Fibroblast of skin of right biceps (primary cell): ENCODE measurements around the gene PCNX4.
A peak's percentile ranks its signal among the peaks of the same experiment; 100 is the strongest.

Source experiments
- DNase-seq: peaks from one replicate; pipeline ENCODE4 v3.0.0-alpha.2; 2013

PCNX4 gene

DNA sequence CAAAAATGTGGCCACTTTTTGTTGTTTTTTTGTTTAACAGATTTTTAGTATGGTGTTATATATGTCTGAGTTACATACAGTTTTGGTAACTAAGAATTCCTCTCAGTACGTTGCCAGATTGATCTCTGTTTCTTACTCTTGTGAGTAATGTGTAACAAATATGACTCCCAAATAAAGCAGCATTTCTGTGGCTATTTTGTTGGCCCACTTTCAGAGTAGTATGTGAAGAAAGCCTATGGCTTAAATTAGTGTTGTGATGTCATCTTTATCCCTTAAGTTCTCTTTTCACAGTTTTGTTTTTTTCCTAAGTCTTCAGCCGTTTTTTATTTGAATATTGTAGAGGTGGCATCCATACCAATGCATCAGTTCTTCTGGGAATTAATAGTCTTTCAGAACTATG lies 10.7 kb downstream of the PCNX4 start:
- peak; percentile 94 for DNase-seq

DNA sequence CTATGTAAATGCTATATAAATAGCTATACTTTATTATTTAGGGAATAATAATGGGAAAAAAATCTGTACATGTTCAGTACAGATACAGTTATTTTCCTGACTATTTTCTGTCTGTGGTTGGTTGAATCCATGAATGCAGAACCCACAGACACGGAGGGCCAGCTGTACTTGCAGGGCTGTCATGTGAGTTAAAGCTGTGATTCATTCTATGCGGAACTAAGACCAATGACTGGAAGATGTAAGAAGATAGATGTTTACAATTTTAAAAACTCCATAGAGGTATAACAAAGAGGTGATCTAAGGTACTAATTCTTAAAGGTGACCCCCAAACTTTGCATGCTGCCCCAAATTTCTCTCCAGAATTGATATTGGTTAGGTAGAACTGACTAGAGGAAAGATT lies 14.6 kb downstream of the PCNX4 start:
- peak; percentile 57 for DNase-seq

DNA sequence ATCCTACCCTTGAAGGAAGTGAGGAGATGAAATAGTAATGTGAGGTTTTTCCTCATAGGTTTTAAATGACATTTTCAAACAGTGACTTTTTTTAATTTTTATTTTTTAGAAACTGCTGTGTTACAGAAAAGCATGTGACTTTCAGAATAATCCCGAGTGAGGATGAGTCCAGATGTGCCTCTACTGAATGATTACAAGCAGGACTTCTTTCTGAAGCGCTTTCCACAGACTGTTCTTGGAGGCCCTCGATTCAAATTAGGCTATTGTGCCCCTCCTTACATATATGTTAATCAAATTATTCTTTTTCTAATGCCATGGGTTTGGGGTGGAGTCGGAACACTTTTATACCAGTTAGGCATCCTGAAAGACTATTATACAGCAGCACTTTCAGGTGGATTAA lies 15.8 kb downstream of the PCNX4 start:
- no peak for DNase-seq

DNA sequence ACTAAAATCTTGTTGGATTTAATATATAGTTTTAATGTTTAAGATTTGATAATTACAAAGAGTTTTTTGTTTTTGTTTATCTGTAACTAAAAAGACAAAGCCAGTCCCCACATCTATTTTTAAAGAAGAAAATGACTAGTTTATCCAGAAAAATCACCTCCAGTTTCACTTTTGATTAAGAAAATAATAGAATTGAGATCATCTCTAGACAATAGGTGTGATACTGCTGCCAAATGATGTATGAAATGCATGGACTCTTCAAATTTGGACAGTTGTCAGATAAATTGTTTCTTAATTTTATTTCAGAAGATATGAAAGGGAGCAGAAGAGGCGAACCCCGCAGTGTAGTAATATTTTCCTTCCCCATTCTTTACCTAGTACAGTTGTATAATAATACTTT lies 20.0 kb downstream of the PCNX4 start:
- no peak for DNase-seq

DNA sequence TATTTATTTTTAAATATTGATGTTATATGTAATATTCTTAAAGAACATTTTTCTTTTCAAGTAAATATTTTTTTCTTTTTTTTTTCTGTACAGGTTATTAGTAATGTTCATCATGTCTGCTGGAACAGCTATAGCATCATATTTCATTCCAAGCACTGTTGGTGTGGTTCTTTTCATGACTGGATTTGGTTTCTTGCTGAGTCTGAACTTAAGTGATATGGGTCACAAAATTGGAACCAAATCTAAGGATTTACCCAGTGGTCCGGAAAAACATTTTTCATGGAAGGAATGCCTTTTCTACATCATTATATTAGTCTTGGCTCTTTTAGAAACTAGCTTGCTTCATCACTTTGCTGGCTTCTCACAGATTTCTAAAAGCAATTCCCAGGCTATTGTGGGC lies 23.2 kb downstream of the PCNX4 start:
- no peak for DNase-seq

DNA sequence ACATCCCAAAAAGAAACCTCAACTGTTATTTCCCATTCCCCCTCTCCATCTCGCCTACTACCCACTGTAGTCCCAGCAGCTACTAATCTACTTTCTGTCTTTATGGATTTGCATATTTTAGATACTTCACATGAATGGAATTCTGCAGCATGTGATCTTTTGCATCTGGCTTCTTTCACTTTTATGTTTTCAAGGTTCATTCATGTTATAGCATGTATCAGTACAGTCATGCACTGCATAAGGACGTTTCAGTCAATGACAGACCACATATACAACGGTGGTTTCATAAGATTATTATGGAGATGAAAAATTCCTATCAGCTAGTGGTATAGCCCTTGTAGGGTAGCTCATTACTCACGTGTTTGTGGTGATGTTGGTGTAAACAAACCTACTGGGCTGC lies 24.5 kb downstream of the PCNX4 start:
- peak; percentile 27 for DNase-seq

DNA sequence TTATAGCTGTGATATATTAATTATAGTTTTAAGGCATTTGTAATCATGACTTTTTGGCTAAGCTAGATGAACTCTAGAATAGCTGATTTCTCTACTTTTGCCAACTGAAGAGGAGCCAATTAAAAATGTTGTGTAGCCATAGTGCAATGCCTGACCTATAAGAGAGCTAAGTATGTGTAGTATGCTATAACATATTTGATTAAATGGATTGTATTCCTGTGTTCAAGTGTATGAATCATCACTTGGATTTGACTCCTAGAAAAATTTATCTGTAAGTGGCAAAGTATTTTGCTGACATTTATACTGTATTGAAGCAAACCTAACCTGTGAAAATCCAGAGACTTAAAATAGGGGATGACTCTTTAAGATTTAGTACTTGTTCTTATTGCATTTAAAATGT lies 34.2 kb downstream of the PCNX4 start:
- peak; percentile 9 for DNase-seq

DNA sequence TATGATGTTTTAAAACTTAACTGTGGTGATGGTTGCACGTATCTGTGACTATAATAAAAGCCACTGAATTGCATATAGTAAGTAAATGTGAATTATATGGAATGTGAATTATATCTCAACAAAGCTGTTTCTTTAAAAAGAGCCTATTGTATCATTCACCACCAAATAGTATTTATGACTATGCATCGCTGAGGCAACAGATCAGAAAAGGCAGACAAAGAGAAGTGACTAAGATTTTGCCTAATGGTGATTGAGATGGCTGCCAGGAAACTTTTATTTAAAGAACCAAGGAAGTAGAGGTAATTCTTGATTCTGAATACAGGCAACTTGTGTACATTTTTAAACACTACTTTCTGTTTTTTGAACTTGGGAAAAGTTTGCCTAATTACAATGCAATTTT lies 41.8 kb downstream of the PCNX4 start:
- peak; percentile 22 for DNase-seq

DNA sequence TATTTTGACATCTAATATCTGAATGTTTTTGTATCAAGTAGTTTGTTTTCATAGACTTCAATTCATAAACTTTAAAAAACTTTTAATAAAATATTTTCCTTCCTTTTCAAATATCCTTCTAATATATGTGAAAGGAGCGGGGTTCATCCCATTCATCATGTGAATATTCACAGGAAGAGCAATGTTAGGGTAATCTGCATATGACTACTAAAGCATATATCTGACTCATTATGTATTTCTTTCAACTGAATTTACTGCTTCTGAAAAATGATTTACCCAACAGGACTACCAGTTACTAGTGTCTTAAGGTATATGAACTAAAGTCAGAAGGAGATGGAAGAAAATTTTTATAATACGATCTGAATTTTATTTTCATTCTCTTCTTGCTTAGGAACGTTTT lies 43.0 kb downstream of the PCNX4 start:
- DNase-seq, result no peak

DNA sequence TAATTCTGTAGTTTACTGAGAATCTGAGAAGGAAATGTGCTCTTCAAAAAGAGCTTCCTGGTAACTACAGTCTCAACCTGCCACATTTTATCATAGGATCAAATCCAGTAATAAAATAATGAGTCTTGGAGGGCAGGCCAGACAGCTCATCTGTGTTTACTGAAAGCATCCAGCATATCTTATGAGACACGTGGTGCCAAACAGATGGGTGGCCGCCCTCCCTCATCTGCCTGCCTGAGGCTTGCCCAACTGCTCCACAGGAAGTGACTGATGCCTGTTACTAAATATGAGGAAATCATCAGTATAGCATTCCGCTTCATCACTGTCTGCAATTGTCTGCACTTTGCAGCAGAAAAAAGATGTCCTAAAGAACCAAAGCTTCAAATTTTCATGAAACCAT lies 60.0 kb downstream of the PCNX4 start:
- peak; percentile 88 for DNase-seq

DNA sequence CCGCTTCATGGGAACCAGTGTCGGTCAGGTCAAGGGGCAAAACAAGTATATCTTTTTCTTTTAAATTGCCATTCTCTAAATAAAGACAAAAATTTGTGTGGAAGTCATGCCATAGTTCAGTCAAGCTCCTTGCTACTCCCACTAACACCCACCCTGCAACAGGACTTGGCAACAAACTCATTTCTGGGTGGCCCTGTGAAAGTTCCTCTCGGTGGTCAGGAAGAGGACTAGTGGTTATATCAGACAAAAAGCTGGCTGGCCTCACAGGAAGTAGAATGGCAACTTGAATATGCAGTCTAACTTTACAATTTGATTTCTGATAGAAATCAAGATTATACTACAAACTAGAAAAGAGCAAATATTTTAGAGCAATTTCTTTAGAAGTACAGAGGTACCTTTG lies 62.3 kb downstream of the PCNX4 start:
- DNase-seq, result no peak

DNA sequence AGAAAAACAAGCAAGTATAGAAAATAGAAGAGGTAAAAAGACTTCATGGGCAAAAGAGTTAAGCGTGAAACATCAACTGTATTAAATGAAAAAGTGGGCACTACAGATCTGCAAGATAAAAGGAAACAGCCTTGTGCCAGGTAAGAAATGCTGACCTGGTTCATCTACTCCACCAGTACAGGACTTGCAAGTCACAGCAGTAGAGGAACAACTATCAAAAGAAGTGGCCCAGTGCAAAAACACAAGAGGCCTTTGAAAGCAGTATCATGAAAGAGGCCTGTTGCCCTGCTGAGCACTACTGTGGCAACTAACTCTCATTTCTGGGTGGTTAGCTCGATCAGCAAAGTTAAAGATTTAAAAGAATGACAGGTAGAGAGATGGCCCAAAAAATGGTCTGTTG lies 62.9 kb downstream of the PCNX4 start:
- DNase-seq, result no peak

DNA sequence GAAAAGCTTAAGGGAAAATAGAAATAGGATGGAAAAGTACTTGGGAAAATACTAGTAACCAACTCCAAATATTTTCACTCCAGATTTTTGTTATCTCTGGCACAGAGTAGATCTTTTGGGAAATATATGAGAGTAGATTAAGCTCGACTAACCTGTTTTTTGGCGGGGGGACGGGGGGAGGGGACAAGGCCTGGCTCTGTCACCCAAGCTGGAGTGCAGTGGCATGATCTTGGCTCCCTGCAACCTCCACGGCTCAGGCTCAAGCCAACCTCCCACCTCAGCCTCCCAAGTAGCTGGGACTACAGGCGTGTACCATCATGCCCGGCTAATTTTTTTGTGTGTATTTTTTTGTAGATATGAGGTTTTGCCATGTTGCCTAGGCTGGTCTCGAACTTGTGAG lies 68.7 kb downstream of the PCNX4 start:
- no peak for DNase-seq

DNA sequence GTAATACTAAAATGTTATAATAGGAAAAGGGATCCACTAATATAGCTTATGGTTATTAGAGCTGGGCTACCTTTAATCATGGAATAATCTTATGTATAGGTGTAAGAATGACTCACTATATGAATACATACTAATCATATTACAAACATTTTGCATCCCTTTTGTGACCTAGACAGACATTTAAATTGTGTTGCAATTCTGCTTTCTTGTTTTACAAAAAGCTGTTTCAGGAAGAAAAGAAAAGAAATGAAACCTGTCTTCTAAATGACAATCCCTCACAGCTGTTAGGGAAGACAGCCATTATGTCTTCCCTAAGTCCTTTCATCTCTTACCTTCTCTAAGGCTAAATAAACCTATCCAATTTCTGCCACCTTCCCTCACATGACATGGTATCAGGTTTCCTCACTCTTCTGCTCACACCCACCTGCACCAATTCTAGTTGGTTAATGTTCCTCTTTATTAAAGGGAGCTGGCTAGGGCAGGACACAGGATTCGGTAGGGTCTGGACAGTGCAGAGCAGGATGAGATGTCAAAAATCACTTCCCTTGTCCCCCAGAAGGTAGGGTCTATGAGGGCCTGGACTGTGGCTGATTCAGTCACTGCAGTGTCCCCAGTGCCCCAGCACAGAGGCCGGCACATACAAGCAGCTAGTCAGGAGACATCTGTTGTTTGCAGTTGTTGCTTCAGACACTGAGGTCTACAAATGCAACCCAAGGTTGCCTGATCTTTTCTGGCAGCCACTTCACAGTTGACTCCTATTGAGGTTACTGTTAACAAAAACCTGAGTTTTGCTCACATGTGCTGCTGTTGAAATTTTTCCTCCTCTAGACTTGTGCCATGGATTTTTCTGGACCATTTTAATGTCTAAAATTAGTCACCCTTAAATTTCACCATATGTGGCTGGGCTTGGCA lies 69.7 kb downstream of the PCNX4 start:
- no peak for DNase-seq

DNA sequence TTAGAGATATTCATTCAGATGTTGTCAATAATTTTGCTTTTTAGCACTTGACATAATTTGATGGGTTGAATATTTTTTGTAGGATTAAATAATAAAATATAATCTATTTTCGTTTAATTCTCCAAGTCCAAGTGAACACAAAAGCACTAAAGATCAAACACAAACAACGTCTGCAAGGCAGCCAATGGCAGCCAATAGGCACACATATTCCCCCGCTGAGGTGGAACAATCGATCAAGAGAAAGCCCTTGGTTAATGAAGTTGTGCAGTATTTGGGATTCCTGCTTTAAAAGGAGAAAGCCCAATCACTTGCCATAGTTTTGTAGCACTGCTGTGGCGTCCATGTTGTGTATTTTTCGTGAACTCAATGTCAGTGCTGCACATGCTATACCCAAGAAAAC lies 72.0 kb downstream of the PCNX4 start:
- no peak for DNase-seq

DNA sequence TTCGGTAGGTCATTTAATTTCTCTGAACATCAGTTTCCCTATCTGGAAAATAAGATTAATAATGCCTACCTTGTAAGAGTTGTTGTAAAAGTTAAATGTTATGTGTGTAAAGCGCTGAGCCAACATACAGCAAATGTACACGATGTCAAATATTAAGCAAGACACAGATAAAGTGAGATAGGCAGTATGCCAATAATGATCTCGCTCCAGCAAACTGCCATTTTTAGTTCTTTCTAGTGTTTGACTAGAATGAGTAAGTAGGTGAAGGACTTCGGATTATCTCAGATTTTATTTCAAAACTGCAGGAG lies 72.6 kb downstream of the PCNX4 start:
- no peak for DNase-seq

DNA sequence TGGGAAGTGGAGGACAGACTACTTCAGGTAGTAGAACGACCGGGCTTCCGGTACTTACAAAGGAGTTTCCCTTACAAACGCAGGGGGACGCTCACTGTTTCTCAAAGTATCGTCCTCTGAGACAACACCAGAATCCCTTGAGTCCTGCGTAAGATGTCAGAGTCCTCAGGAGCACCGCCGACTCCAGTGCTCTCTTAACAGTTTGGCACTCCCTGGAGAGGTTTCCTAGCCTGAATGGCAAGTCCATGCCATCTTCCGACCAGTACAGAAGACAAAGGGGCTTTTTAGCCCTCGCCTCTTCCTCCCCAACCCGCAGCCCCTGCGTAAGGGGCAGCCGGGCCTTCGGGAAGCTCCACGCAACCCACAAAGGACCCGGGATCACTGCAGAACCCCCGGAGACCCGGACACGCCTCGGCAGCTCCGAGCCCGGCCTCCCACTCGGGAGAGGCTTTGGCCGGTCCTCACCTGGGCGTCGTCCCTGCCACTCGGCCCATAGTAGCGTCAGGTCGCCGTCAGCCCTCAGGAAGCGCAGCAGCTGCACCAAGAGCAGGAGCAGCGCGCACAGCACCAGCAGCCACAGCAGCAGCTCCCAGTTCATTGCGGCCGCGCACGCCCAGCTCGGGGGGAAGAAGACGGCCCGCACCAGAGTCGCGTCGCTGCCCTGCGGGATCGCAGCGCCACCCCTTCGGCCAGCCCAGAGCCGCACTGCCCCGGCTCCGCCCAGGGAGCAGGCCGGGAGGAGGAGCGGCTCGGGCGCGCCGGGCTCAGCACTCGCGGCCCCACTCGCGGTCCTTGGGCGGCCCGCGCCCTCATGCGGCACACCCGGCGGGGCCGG lies 73.2 kb downstream of the PCNX4 start, which contains the start of gene DHRS7:
Gene DHRS7 (minus strand): TSS at position 687 of the 835 bp plus-strand sequence. CDS start 89 bp downstream, at position 598.
- DNase-seq, result peak; percentile 76

DNA sequence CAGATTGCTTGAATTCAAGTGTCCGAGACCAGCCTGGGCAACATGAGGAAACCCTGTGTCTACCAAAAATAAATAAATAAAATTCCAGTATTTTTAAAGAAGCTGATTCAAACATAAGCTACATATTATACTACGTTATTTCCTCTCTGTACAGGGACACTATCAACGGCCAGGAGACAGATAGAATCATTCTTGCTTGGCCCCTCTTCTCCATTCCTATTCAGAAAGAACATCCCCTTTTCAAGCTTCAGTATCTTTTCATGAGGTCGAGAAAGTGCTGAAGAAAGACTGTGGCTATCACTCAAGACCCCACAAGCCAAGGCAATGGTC lies 73.8 kb downstream of the PCNX4 start:
- DNase-seq, result no peak

DNA sequence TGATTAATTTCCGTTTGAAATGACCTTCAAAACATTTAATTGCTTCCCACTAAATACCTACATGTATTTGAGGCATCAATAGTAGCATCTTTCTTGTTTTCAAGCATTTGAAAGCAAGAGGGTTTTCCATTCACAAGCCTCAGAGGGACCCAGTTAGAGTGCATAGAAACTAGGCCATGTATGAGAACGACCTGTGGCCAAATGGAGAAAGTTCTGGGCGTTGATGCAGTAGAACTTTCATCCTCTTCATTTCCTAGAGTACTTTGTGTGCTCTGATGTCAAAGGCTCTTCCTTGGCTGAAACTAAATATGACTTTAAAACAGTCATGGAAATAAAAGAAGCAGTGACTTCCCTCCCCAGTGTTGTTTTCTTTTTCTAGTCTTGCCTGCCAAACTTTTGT lies 74.4 kb downstream of the PCNX4 start:
- DNase-seq, result no peak

DNA sequence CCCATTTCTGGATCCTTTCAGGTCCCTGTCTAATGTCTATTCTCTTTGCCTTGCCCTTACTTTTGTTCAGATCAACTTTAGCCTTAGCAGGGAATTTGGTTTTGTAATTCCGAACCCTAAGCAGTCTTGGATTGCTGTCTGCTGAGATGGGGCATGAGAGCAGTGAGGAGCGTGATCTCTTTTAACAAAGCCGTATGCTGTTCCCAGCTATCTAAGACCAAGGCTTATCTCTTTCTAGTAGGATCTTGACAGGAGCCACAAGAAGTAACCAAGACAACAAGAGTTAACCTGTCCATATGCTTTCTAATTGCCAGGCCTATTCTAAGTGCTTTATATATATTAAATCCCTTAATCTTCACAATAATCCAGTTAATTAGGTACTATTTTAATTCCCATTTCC lies 78.0 kb downstream of the PCNX4 start:
- DNase-seq, result no peak

DNA sequence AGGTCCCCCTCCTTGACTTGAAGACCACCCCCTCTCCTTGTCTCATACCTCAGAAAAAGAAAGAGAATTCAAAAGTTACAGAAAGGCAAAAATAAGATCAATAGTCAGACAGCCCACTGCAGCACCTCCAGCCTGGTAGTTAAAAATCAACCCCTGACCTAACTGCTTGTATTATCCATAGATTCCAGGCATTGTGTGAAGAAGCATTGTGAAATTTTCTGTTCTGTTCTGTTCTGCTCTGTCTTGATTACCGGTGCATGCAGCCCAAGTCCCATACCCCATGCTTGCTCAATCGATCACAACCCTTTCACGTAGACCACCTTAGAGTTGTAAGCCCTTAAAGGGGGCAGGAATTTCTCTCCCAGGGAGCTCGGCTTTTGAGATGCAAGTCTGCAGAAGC lies 79.2 kb downstream of the PCNX4 start:
- DNase-seq, result no peak

DNA sequence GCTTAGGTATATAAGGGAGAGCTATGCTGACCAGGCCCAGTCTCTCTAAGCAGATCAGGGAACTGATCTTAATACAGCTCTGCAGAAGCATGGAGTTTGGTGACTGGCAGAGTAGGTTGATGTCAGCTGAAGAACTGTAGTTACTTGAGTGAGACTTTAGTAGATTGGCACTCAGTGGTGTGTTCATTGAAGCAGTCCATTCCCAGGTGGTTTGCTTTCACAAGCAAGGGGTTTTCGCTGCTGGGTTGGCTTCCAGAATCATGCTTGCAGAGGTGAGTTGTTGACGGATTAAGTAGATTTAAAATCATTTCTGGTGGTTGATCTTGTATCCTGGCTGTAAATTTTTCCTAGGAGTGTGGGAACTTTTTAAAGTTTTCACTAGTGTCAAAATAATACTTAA lies 80.0 kb downstream of the PCNX4 start:
- DNase-seq, result no peak

DNA sequence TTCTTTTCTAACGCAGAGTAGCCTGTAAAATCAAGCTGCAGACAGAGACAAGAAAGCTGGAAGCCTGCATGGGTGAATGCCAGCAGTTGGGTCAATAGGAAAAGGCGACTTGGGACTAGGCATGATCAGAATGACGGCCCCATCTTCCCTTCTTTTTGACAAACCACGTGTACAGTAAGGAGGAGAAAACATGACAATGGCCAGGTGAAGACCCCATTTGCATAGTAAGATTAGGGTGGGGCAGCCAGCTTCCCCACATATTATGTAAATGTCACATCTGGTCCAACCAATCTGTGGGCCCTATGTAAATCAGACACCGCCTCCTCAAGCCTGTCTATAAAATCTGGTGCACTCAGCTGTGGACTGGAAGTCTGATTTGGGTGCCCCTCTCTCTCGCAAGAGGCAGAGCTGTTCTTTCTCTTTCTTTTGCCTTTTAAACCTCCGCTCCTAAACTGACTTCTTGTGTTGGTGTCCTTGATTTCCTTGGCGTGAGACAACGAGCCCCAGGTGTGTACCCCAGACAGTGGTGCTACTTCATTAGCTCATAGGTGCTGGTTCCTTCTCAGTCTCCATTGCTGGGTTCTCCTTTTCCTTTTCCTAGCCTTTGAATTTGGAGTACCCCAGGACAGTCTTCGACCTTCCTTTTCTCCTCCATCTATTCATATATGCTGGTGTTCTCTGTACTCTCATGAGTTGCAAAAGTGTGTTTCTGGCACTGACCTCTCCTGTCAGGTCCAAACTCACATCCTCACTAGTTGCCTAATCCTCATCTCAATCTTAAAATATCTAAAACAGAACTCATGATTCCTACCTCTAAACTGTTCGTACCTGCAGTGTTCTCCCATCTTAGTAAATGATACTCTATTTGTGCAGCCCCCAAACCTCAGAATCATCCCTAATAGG lies 82.9 kb downstream of the PCNX4 start:
- DNase-seq, result no peak
